GM21786 (cell line): Measurements from ENCODE around the gene C2CD4C.
"Not testable (repeated sequence)": the region's sequence is repeated elsewhere in the genome, so short reads cannot be mapped to it uniquely, and the experiment has no call there.

ENCODE experiments used
- ATAC-seq: cut with Tn5 transposase; IDR thresholded peaks from one replicate; pipeline ENCODE4 v1.9.1; 2021; ENCODE audit not compliant: unreplicated experiment

C2CD4C gene

GRCh38 chr19:401866-402511, 7.0 kb downstream of the C2CD4C start:
- no peak for ATAC-seq

GRCh38 chr19:400976-401865, 7.7 kb downstream of the C2CD4C start:
- ATAC-seq, result no peak

- no peak for ATAC-seq
Measured at GRCh38 chr19:399370-399769, 9.6 kb downstream of the C2CD4C start.

- ATAC-seq, result no peak
Measured at GRCh38 chr19:398719-399118, 10.2 kb downstream of the C2CD4C start.

- no peak for ATAC-seq
Measured at GRCh38 chr19:397941-398706, 10.8 kb downstream of the C2CD4C start.

GRCh38 chr19:397321-397720, 11.6 kb downstream of the C2CD4C start:
- ATAC-seq, result no peak

- no peak for ATAC-seq
Measured at GRCh38 chr19:395467-395866, 13.5 kb downstream of the C2CD4C start.

- not testable (repeated sequence) for ATAC-seq
Measured at GRCh38 chr19:394857-395256, 14.1 kb downstream of the C2CD4C start.

GRCh38 chr19:393560-393959, 15.4 kb downstream of the C2CD4C start:
- ATAC-seq, result not testable (repeated sequence)

- no peak for ATAC-seq
Measured at GRCh38 chr19:392375-392970, 16.5 kb downstream of the C2CD4C start.

GRCh38 chr19:391726-392374, 17.1 kb downstream of the C2CD4C start:
- no peak for ATAC-seq

GRCh38 chr19:391207-391557, 17.8 kb downstream of the C2CD4C start:
- no peak for ATAC-seq

GRCh38 chr19:390386-391206, 18.4 kb downstream of the C2CD4C start:
- ATAC-seq, result no peak

GRCh38 chr19:389935-390289, 19.0 kb downstream of the C2CD4C start:
- ATAC-seq, result no peak

- ATAC-seq, result no peak
Measured at GRCh38 chr19:389255-389934, 19.6 kb downstream of the C2CD4C start.

- no peak for ATAC-seq
Measured at GRCh38 chr19:388691-389090, 20.3 kb downstream of the C2CD4C start.

GRCh38 chr19:387777-388176, 21.2 kb downstream of the C2CD4C start:
- ATAC-seq, result no peak

GRCh38 chr19:386632-387301, 22.2 kb downstream of the C2CD4C start:
- not testable (repeated sequence) for ATAC-seq

- not testable (repeated sequence) for ATAC-seq
Measured at GRCh38 chr19:386189-386588, 22.8 kb downstream of the C2CD4C start.
